Neural crest cell (in vitro differentiated cells): Measurements from ENCODE around the gene SLC6A6. TPM values are rescaled to one million over a fixed set of nuclear protein-coding genes. Genes with fewer than 3 reads are reported as not detected.

ENCODE experiments used
- DNase-seq: peaks from one replicate; pipeline ENCODE4 v3.0.0; 2021; ENCODE audit warnings: low read depth, mixed read lengths, low spot score
- H3K27ac Mint-ChIP-seq: one replicate; pipeline ENCODE4 v1.8.0; 2021; ENCODE audit warnings: mild to moderate bottlenecking, mixed read lengths; ENCODE audit not compliant: unreplicated experiment
- H3K27me3 Mint-ChIP-seq: 2 replicates; pipeline ENCODE4 v1.8.0; 2021; ENCODE audit warnings: low read depth, mild to moderate bottlenecking, mixed read lengths
- H3K36me3 Mint-ChIP-seq: 2 replicates; pipeline ENCODE4 v1.8.0; 2021; ENCODE audit warnings: low read depth, mild to moderate bottlenecking, mixed read lengths
- H3K4me1 Mint-ChIP-seq: 2 replicates; pipeline ENCODE4 v1.8.0; 2021; ENCODE audit warnings: mixed read lengths
- H3K4me3 Mint-ChIP-seq: one replicate; pipeline ENCODE4 v1.8.0; 2021; ENCODE audit warnings: mild to moderate bottlenecking, mixed read lengths
- H3K9me3 Mint-ChIP-seq: 2 replicates; pipeline ENCODE4 v1.8.0; 2021; ENCODE audit warnings: mixed read lengths
- total RNA-seq: library from RNA; stranded (reverse); gene quantifications from 2 replicates; pipeline ENCODE4 v1.2.1, GENCODE V29; 2021
- TF ChIP-seq, protein P1 (sequence below): fragments of 200-600 bp; sonication (generic); conservative IDR thresholded peaks from 2 replicates; pipeline ENCODE4 v1.5.0; 2021; ENCODE audit warnings: antibody characterized with exemption, mild to moderate bottlenecking

Gene SLC6A6
- total RNA-seq, 1 donor from 2014 or later = 33.8 TPM

DNA sequence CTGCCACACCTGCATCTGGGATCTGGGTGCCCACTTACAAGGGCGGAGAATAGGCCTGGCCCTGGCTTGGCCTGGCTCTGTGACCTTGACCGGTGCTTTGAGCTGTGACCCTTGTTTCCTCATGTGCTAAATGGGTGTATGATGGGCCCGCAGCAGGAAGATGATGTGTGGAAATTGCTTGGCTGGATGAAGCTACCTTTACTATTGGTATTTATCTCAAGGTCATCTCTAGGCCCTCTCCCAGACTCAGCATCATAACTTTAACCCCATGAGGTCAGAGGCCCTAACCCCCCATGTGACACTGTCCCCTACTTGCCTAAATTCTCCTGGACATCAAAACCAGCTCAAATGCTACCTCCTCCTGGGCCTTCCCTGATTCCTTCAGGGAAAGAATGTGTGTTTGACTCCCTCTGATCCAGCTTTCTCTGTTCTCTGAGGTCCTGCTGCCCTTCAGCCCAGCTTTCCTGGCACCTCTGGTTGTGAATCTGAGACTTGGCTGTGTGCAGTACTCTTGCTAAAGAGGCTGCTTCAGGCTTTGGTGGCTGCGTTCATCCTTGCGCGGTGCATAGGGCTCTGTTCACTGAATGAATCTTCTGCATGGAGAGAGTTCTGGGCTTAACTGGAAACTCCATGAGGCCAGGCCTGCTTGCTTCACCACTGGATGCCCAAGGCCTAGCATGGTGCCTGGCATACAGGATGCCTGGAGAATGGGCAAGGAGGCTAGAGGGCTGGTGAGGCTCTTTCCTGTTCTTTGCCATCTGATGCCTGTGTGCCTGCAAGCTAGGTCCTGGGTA lies 25.2 kb upstream of the SLC6A6 start:
- H3K27ac Mint-ChIP-seq = no peak overlapping the region

DNA sequence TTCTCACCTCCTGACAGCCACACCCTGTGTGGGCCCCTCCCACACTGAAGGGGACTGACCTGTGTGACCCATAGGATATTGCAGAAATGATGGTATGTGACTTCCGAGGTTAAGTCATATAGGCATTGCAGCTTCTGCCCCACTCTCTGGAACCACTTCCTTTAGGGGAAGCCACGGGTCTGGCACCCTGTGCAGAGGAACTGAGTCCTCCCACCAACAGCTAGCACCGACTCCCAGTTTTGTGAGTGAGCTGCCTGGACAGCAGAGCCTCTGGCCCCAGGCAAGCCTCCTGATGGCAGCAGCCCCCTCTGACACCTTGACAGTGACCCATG lies 24.6 kb upstream of the SLC6A6 start:
- DNase-seq = no peak
- H3K9me3 Mint-ChIP-seq = no peaks in the 10 kb centered on the region
- H3K4me1 Mint-ChIP-seq = peaks cover 6% of the 10 kb centered on the region
- no peaks in the 10 kb centered on the region for H3K36me3 Mint-ChIP-seq
- no peaks in the 10 kb centered on the region for H3K27me3 Mint-ChIP-seq
- no peak overlapping the region for H3K4me3 Mint-ChIP-seq
- no peak overlapping the region for H3K27ac Mint-ChIP-seq
- TF ChIP-seq, protein P1, sequence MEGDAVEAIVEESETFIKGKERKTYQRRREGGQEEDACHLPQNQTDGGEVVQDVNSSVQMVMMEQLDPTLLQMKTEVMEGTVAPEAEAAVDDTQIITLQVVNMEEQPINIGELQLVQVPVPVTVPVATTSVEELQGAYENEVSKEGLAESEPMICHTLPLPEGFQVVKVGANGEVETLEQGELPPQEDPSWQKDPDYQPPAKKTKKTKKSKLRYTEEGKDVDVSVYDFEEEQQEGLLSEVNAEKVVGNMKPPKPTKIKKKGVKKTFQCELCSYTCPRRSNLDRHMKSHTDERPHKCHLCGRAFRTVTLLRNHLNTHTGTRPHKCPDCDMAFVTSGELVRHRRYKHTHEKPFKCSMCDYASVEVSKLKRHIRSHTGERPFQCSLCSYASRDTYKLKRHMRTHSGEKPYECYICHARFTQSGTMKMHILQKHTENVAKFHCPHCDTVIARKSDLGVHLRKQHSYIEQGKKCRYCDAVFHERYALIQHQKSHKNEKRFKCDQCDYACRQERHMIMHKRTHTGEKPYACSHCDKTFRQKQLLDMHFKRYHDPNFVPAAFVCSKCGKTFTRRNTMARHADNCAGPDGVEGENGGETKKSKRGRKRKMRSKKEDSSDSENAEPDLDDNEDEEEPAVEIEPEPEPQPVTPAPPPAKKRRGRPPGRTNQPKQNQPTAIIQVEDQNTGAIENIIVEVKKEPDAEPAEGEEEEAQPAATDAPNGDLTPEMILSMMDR = no peak

More for the DNA sequence above, 25.2 kb upstream of the SLC6A6 start:
- TF ChIP-seq, protein P1 = no peak
- peaks cover 6% of the 10 kb centered on the region for H3K4me1 Mint-ChIP-seq
- H3K36me3 Mint-ChIP-seq = no peaks in the 10 kb centered on the region
- no peaks in the 10 kb centered on the region for H3K27me3 Mint-ChIP-seq
- H3K9me3 Mint-ChIP-seq = no peaks in the 10 kb centered on the region
- no peak for DNase-seq
- no peak overlapping the region for H3K4me3 Mint-ChIP-seq

DNA sequence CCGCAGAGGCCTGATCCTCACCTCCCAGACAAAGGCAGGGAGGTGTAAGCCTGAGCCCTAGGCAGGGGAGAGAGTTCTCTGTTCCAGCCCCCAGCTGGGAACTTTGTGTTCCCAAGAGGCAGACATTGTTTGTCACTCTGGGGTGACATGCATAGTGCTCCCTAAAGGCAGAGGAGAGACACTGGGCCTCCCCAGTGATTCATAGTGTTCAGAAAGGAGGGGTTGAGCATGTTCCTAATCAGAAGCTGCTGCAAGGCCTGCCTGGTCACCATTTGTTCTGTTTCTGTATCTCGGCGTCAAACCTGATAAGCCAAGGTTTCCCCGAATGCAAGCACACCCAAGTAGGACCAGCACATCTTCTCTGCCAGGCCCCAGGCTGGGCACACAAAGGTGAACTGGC lies 24.0 kb upstream of the SLC6A6 start:
- Mint-ChIP-seq H3K27ac (no peak overlapping the region), H3K36me3 (no peaks in the 10 kb centered on the region), H3K9me3 (no peaks in the 10 kb centered on the region), H3K4me3 (no peak overlapping the region), H3K27me3 (no peaks in the 10 kb centered on the region), H3K4me1 (peaks cover 6% of the 10 kb centered on the region)
- no peak for DNase-seq
- TF ChIP-seq, protein P1 = no peak

DNA sequence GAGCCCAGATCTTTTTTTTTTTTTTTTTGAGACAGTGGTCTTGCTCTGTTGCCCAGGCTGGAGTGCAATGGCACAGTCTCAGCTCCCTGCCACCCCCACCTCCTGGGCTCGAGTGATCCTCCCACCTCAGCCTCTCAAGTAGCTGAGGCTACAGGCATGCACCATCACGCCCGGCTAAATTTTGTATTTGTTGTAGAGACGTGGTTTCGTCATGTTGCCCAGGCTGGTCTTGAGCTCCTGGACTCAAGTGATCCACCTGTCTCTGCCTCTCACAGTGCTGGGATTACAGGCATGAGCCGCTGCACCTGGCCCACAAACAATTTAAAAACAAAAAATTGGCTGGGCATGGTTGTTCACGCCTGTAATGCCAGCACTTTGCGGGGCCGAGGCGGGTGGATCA lies 22.6 kb upstream of the SLC6A6 start:
- Mint-ChIP-seq H3K9me3 (no peaks in the 10 kb centered on the region), H3K4me3 (no peak overlapping the region), H3K27me3 (no peaks in the 10 kb centered on the region), H3K36me3 (no peaks in the 10 kb centered on the region), H3K4me1 (peaks cover 6% of the 10 kb centered on the region), H3K27ac (no peak overlapping the region)
- TF ChIP-seq, protein P1 = no peak
- no peak for DNase-seq

DNA sequence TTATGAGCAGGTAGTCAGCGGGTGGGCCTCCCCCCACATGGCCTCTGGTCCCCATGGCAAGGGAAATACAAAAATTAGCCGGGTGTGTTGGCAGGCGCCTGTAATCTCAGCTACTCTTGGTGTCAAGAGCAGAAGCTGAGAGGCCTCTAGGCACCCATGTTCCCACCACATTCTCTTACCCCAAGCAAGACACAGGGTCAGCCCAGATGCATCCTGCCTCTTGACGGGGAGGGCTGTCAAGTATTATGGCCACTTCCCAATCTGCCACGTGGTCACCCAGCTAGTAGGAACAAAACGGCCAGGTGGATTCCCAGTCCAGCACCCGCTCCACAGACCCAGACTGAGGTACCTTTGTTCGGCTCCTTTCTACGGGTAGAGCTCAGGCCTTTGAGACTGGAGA lies 16.2 kb upstream of the SLC6A6 start:
- no peak overlapping the region for H3K27ac Mint-ChIP-seq
- peaks cover 4% of the 10 kb centered on the region for H3K4me1 Mint-ChIP-seq
- no peaks in the 10 kb centered on the region for H3K36me3 Mint-ChIP-seq
- no peak overlapping the region for H3K4me3 Mint-ChIP-seq
- H3K9me3 Mint-ChIP-seq = no peaks in the 10 kb centered on the region
- peaks cover 2% of the 10 kb centered on the region for H3K27me3 Mint-ChIP-seq
- TF ChIP-seq, protein P1 = no peak
- DNase-seq = no peak
